Activated T-cell treated with anti-CD3 and anti-CD28 coated beads, Interleukin-2, amount 50 U/mL, for 1 hour (primary cell): ENCODE data around the gene DTX3.
"Not testable (repeated sequence)": the region's sequence is repeated elsewhere in the genome, so short reads cannot be mapped to it uniquely, and the experiment has no call there.

Source experiments
- DNase-seq: peaks from one replicate; pipeline ENCODE4 v3.0.0-alpha.2; 2020

The DTX3 gene

GRCh38 chr12:57607958-57608663, 3.5 kb downstream of the DTX3 start:
- no peak for DNase-seq

GRCh38 chr12:57609101-57609780, 4.6 kb downstream of the DTX3 start:
- no peak for DNase-seq

GRCh38 chr12:57609781-57610553, 5.3 kb downstream of the DTX3 start:
- DNase-seq = no peak

- DNase-seq = no peak
These were observed 6.0 kb downstream of the DTX3 start for GRCh38 chr12:57610554-57611107.

- DNase-seq = peak; percentile 52
These were observed 6.6 kb downstream of the DTX3 start, which contains the start of gene ARHGEF25 for GRCh38 chr12:57611108-57611826. ARHGEF25 (plus strand) TSS chr12:57611435; CDS start chr12:57611895, 460 bp downstream.

GRCh38 chr12:57611827-57612710, 7.4 kb downstream of the DTX3 start:
- DNase-seq = no peak

GRCh38 chr12:57612711-57613426, 8.2 kb downstream of the DTX3 start:
- DNase-seq = no peak

- no peak for DNase-seq
These were observed 8.9 kb downstream of the DTX3 start for GRCh38 chr12:57613427-57614109.

GRCh38 chr12:57614178-57614947, 9.7 kb downstream of the DTX3 start:
- DNase-seq = no peak

- no peak for DNase-seq
These were observed 10.4 kb downstream of the DTX3 start for GRCh38 chr12:57614948-57615500.

GRCh38 chr12:57615637-57616036, 11.0 kb downstream of the DTX3 start:
- DNase-seq = no peak

- no peak for DNase-seq
These were observed 11.9 kb downstream of the DTX3 start for GRCh38 chr12:57616383-57617101.

GRCh38 chr12:57617942-57618341, 13.3 kb downstream of the DTX3 start:
- no peak for DNase-seq

- not testable (repeated sequence) for DNase-seq
These were observed 13.8 kb downstream of the DTX3 start for GRCh38 chr12:57618431-57618830.

GRCh38 chr12:57618966-57619433, 14.4 kb downstream of the DTX3 start:
- no peak for DNase-seq

- DNase-seq = peak; percentile 44
These were observed 15.0 kb downstream of the DTX3 start for GRCh38 chr12:57619434-57620244.

- no peak for DNase-seq
These were observed 15.8 kb downstream of the DTX3 start for GRCh38 chr12:57620245-57620935.
